C1 segment of cervical spinal cord (tissue), 14 donors: Measurements from ENCODE around the gene TMEM44.
"Not testable (repeated sequence)": the region's sequence is repeated elsewhere in the genome, so short reads cannot be mapped to it uniquely, and the experiment has no call there.

Experiments
- DNase-seq, 14 donors: peaks; one replicate each; lab custom pipeline; 2025; lab: John Stamatoyannopoulos, UW

The TMEM44 gene

DNA sequence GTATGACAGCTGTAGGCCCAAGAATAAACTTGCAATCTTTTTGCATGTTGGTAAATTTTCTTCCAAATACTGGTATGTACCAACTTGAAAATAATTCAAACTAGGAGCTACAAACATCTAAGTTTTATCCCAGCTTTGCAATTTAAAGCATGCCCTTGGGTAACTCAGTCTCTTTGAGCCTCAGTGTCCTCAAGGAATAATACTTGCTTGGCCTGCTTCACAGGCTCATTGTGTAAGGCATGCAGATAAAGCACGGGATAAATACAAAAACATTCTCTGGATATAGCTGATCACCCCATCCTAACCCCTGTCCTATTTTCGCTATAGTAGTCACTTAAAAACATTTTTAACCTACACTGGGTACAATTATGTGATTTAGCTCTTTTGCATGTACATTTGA lies 9.6 kb upstream of the TMEM44 start:
- no peak for DNase-seq

GRCh38 chr3:194640829-194641228 lies 7.6 kb upstream of the TMEM44 start:
- DNase-seq: no peak

GRCh38 chr3:194638991-194639605 lies 5.9 kb upstream of the TMEM44 start:
- no peak for DNase-seq

DNA sequence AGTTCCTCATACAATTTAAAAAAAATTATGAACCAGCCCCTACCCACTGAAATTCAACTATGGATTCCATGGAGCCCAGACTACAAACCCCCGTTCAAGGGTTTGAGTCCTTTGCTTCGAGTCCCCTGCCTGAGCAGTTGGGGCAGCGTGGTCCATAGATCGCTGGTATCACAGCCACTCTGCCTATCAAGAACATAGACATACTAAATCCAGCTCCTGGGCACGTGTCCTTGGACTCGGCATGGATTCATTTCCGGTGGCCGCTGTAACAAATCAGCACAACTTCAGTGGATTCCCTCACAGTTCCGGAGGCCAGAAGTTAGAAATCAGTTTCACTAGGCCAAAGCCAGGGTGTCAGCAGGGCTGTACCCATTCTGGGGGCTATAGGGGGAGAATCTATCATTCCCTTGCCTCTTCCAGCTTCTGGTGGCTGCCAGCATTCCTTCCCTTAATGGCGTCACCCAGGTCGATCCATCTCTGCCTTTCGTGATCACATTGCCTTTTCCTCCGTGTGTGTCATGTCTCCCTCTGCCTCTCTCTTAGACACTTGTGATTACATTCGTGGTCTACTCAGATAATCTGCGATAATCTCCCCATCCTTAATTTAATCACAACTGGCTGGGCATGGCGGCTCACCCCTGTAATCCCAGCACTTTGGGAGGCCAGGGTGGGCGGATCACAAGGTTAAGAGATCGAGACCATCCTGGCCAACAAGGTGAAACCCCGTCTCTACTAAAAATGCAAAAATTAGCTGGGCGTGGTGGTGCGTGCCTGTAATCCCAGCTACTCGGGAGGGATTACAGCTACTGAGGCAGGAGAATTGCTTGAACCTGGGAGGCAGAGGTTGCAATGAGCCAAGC lies 4.6 kb upstream of the TMEM44 start:
- DNase-seq: no peak

DNA sequence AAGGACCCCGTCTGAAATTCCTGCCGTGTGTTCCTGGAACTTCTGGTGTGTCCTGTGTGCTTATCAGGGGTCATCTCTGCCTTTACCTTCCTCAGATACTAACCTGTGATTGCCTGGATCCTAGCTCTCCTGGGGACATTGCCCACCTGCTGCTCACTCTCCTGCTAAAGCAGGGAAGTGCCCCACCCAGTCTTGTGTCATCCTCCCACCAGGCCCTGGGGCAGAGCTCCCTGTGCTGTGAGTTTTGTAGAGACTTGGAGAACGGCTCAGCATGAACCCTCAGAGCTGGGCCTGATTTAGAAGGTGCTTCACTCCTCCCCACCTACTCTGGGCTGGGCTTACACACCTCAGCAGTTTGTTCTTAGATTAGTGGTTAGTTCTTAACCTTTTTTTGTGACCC lies 3.8 kb upstream of the TMEM44 start:
- DNase-seq: no peak

DNA sequence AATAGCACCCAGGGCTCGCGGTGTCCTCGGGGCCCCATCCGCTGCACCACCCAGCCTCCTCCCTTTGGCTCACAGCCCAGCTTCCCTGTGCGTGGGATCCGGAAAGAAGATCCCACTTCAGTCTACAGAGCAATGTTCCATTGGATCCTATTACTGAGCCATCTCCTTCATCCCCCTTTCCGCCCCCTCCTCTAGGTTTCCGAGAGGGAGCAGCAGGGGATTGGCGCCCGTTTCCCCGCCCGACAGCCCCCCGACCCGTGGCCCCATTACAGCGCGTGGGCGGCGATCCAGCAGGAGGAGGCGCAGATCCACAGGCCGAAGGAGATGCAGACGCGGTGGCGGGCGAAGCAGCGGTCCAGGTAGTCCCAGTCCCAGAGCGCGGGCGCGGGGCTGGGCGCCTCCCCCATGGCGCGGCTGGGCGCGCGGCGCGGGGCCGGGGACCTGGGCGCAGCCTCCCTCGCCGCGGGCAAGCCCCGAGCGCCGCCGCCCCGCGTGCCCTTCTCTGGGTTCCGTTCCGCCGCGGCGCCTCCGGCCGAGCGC lies 340 bp downstream of the TMEM44 start:
- DNase-seq: no peak

- DNase-seq: no peak
Measured at GRCh38 chr3:194632226-194632808, 902 bp downstream of the TMEM44 start.

- DNase-seq: no peak
Measured at GRCh38 chr3:194631696-194632095, 1.5 kb downstream of the TMEM44 start.

GRCh38 chr3:194630681-194631080 lies 2.5 kb downstream of the TMEM44 start:
- not testable (repeated sequence) for DNase-seq

DNA sequence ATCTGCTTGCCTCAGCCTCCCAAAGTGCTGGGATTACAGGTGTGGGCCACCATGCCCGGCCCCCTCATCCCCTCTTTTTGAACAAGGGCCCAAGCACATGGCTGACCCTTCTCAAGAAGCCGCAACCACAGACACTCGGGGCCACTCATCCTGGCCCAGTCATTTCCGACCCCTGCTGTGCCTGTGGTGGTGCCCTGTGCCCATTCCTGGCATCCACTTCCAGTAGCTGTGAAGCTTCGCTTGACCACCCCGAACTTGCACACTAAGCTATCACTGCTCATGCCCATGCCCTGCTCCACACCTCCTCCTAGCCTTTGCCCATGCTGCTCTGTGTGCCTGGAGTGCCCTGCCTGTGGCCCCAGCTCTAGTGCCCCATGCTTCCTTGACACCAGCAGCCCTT lies 8.3 kb downstream of the TMEM44 start:
- DNase-seq: no peak

DNA sequence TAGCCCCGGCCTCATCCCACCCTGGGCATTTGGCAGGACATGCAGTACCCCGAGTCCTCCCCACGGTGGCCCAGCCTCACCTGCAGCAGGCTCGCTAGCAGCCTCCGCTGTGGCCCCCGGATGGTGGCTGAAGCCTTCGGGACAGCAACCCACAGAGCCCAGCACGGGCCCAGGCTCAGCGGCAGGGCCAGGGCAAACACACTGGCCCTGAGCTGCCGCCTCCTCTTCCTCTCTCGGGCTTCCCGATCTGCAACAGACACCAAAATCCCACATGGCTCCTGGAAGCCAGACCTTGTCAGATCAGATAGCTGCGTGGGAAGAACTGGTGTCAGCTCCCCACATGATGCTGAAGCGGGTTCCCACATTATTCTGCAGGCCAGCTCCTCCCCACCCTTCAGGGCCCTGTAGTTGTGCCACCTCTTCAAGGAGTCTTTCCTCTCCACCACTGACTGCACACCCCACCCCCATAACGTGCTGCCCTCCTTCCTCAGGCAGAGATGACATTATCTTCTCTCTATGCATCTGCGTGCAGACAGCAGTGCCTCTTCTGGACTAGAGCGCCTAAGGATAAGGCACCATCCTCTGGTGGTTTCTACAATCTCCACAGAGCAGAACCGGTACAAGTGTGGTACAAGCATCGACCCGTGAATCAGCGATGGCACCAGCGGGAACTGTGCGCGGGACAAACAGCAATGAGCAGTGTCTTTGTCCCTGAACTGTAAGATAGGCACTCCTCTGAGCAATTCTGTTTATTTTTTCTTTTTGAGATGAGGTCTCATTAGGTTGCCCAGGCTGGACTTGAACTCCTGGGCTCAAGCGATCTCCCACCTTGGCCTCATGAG lies 9.5 kb downstream of the TMEM44 start:
- no peak for DNase-seq

GRCh38 chr3:194622621-194623340 lies 10.4 kb downstream of the TMEM44 start:
- DNase-seq: no peak

DNA sequence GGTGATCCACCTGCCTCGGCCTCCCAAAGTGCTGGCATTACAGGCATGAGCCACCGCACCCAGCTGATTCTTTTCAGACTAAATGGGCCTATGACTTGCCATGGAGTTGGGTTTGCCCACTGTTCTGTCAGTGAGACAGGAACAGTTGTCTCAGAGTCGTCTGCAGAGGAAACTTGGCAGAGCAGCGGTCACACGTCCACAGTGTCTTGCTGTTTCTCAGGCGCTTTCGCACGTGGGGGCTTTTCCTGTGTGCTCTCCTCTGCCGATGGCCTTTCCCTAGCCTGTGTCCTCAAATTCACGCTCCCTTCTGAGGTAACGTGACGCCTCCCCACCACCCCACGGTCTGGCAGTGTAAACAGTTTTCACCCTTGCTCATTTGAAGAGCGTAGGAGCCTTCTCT lies 11.3 kb downstream of the TMEM44 start:
- no peak for DNase-seq

DNA sequence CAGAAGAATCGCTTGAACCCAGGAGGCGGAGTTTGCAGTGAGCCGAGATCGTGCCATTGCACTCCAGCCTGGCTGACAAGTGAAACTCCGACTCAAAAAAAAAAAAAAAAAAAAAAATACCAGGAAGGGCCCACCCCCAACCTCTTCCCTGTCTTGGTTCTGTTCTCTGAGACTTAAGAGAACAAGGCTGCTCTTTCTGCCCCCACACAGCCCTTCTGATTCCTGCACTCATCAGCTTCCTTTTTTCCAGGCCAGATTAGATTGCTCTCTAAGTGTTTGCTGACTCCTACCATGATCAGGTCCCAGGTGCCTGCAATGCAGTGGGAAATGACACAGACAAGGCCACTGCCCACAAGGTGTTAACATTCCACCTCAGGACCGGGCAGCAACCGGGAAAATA lies 13.0 kb downstream of the TMEM44 start:
- DNase-seq: no peak

GRCh38 chr3:194619741-194620140 lies 13.5 kb downstream of the TMEM44 start:
- DNase-seq: no peak

GRCh38 chr3:194618858-194619608 lies 14.2 kb downstream of the TMEM44 start:
- DNase-seq: no peak

- DNase-seq: no peak
Measured at GRCh38 chr3:194617827-194618226, 15.4 kb downstream of the TMEM44 start.

DNA sequence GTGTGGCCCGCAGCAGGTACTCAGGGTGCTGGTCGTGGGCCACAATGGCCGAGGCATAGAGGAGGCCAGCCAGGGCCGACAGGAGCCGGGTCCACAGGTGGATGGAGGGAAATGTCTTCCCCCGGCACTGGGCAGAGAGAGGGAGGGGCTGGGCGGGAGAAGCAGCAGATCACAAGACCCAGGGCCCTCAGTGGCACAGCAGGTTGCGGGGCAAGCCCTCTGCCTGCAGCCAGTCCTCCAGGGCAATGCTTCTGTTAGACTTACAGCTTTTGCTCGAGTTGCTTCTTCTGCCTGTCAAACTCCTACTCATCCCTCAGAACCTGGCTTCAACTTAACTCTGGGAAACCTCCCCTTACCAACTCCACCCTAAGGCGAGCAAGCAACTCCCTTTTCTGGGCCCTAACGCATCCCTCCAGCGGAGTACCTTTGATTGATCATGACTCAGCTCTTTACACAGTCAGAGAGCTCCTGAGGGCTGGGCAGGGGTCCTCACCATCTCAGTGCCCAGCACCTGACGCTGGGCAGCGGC lies 16.0 kb downstream of the TMEM44 start:
- DNase-seq: no peak

GRCh38 chr3:194615226-194615625 lies 18.0 kb downstream of the TMEM44 start:
- no peak for DNase-seq

GRCh38 chr3:194612221-194612620 lies 21.0 kb downstream of the TMEM44 start:
- no peak for DNase-seq
